IMR-90 (cell line): ENCODE results near the gene LRRC75B. TPM values are rescaled to one million over a fixed set of nuclear protein-coding genes. Genes with fewer than 3 reads are reported as not detected.

Experiments used
- ATAC-seq: fragments of 200-7000 bp; cut with Tn5 transposase; 2 replicates; pipeline ENCODE4 v1.9.1; 2020; ENCODE audit warnings: low read depth, mild to moderate bottlenecking, moderate library complexity
- BruUV-seq: library from RNA; stranded (reverse); fragments of 400-500 nt; replicated peaks from 2 replicates; lab custom pipeline; 2021; lab: Mats Ljungman, UMichigan
- CTCF ChIA-PET: fragments of 300-600 bp; formaldehyde crosslinking; extraction: SDS; loops from one replicate; lab custom pipeline; 2021; ENCODE audit warnings: antibody characterized with exemption; lab: Yijun Ruan, JAX
- POLR2A ChIA-PET: fragments of 300-600 bp; sonication (Branson Sonifier 250); formaldehyde crosslinking; loops from one replicate; lab custom pipeline; 2022; ENCODE audit warnings: antibody characterized with exemption; ENCODE audit not compliant: unreplicated experiment; lab: Charles Lee
- DNase-seq: peaks from one replicate; pipeline ENCODE4 v3.0.0; 2013
- H2AFZ ChIP-seq: replicated peaks from 2 replicates; pipeline ENCODE3; 2013; ENCODE audit warnings: low read length, mild to moderate bottlenecking; ENCODE audit not compliant: poor library complexity
- H2AK5ac ChIP-seq: 2 replicates; pipeline ENCODE4 v1.6.1; 2013; ENCODE audit warnings: low read depth, low read length, inconsistent platforms
- H2AK9ac ChIP-seq: replicated peaks from 2 replicates; pipeline ENCODE3; 2013; ENCODE audit warnings: mild to moderate bottlenecking, low read depth, low read length, moderate library complexity; ENCODE audit not compliant: poor library complexity
- H2BK120ac ChIP-seq: 2 replicates; pipeline ENCODE4 v1.6.1; 2013; ENCODE audit warnings: low read depth, low read length, inconsistent platforms
- H2BK15ac ChIP-seq: 3 replicates; pipeline ENCODE4 v1.6.1; 2013; ENCODE audit warnings: low read depth, low read length, inconsistent platforms
- H2BK20ac ChIP-seq: 2 replicates; pipeline ENCODE4 v1.6.1; 2013; ENCODE audit warnings: low read depth, mild to moderate bottlenecking, inconsistent platforms, low read length, moderate library complexity
- H2BK5ac ChIP-seq: 2 replicates; pipeline ENCODE4 v1.6.1; 2013; ENCODE audit warnings: mild to moderate bottlenecking, low read depth, low read length, inconsistent platforms; ENCODE audit not compliant: poor library complexity, severe bottlenecking
- H3K14ac ChIP-seq: replicated peaks from 2 replicates; pipeline ENCODE4 v1.6.1; 2013; ENCODE audit warnings: low read depth, low read length, inconsistent platforms
- H3K18ac ChIP-seq: 2 replicates; pipeline ENCODE4 v1.6.1; 2013; ENCODE audit warnings: low read depth, low read length, control low read depth
- H3K23ac ChIP-seq: 2 replicates; pipeline ENCODE4 v1.6.1; 2013; ENCODE audit warnings: low read depth, low read length, inconsistent platforms
- H3K27ac ChIP-seq: 2 replicates; pipeline ENCODE4 v1.5.1; 2013; ENCODE audit warnings: mild to moderate bottlenecking, control low read depth, low read length; ENCODE audit not compliant: insufficient read depth
- H3K27me3 ChIP-seq: 2 replicates; pipeline ENCODE4 v1.6.1; 2013; ENCODE audit warnings: low read length; ENCODE audit not compliant: control insufficient read depth, insufficient read depth
- H3K36me3 ChIP-seq: 2 replicates; pipeline ENCODE4 v1.6.1; 2013; ENCODE audit warnings: low read length, mixed read lengths; ENCODE audit not compliant: control insufficient read depth, insufficient read depth
- H3K4ac ChIP-seq: 2 replicates; pipeline ENCODE4 v1.6.1; 2013; ENCODE audit warnings: low read depth, low read length, inconsistent platforms
- H3K4me1 ChIP-seq: 2 replicates; pipeline ENCODE4 v1.6.1; 2013; ENCODE audit warnings: low read length, mixed read lengths; ENCODE audit not compliant: control insufficient read depth, insufficient read depth
- H3K4me2 ChIP-seq: 2 replicates; pipeline ENCODE4 v1.6.1; 2013; ENCODE audit warnings: low read depth, mild to moderate bottlenecking, control low read depth, low read length, moderate library complexity
- H3K4me3 ChIP-seq: 2 replicates; pipeline ENCODE4 v1.5.1; 2013; ENCODE audit warnings: low read depth, mild to moderate bottlenecking, control low read depth, low read length, moderate library complexity; ENCODE audit not compliant: insufficient read depth
- H3K56ac ChIP-seq: 2 replicates; pipeline ENCODE4 v1.6.1; 2013; ENCODE audit warnings: low read length, inconsistent platforms; ENCODE audit not compliant: insufficient read depth; ENCODE audit errors: extremely low read depth
- H3K79me1 ChIP-seq, 2 experiments: 2 replicates each; pipeline ENCODE4 v1.6.1; 2013; ENCODE audit warnings: low read length in 2 of 2, inconsistent platforms in 1 of 2, low read depth in 1 of 2
- H3K9ac ChIP-seq: 2 replicates; pipeline ENCODE4 v1.6.1; 2013; ENCODE audit warnings: low read depth, low read length, control low read depth
- H3K9me1 ChIP-seq: 2 replicates; pipeline ENCODE4 v1.6.1; 2013; ENCODE audit warnings: low read length, inconsistent platforms; ENCODE audit not compliant: insufficient read depth
- H3K9me3 ChIP-seq: 2 replicates; pipeline ENCODE4 v1.6.1; 2013; ENCODE audit warnings: low read length; ENCODE audit not compliant: control insufficient read depth, insufficient read depth
- H4K20me1 ChIP-seq: 2 replicates; pipeline ENCODE4 v1.6.1; 2013; ENCODE audit warnings: low read length, inconsistent platforms; ENCODE audit not compliant: insufficient read depth
- H4K5ac ChIP-seq: 2 replicates; pipeline ENCODE4 v1.6.1; 2013; ENCODE audit warnings: mild to moderate bottlenecking, low read depth, low read length, control low read depth
- H4K8ac ChIP-seq, 2 experiments: 2 replicates each; pipeline ENCODE4 v1.6.1; 2013; ENCODE audit warnings: low read depth in 2 of 2, low read length in 2 of 2, control low read depth in 1 of 2, inconsistent platforms in 1 of 2
- H4K91ac ChIP-seq: 2 replicates; pipeline ENCODE4 v1.6.1; 2013; ENCODE audit warnings: low read depth, low read length, inconsistent platforms; ENCODE audit not compliant: insufficient read depth
- ELK1 ChIP-seq: fragments of 150-350 bp; IDR thresholded peaks from 2 replicates; pipeline ENCODE4 v1.6.1; 2016; ENCODE audit warnings: low read depth, mild to moderate bottlenecking, low read length, moderate library complexity, borderline replicate concordance
- FOS ChIP-seq: fragments of 150-350 bp; IDR thresholded peaks from 2 replicates; pipeline ENCODE4 v1.6.1; 2016; ENCODE audit warnings: low read depth, low read length
- MAFK ChIP-seq: IDR thresholded peaks from 2 replicates; pipeline ENCODE4 v1.6.1; 2012; ENCODE audit warnings: low read depth, low read length, improper control_type of control experiment
- MAZ ChIP-seq: IDR thresholded peaks from 2 replicates; pipeline ENCODE4 v1.6.1; 2012; ENCODE audit warnings: low read depth, mild to moderate bottlenecking, low read length, improper control_type of control experiment, moderate library complexity, borderline replicate concordance
- NFE2L2 ChIP-seq: fragments of 150-350 bp; IDR thresholded peaks from 2 replicates; pipeline ENCODE4 v1.6.1; 2016; ENCODE audit warnings: low read depth, mild to moderate bottlenecking, low read length
- RAD21 ChIP-seq: IDR thresholded peaks from 2 replicates; pipeline ENCODE4 v1.6.1; 2012; ENCODE audit warnings: low read length, improper control_type of control experiment
- RFX5 ChIP-seq: IDR thresholded peaks from 2 replicates; pipeline ENCODE4 v1.8.0; 2012; ENCODE audit warnings: low read depth, mild to moderate bottlenecking, low read length, moderate library complexity
- SMC3 ChIP-seq: fragments of 150-350 bp; IDR thresholded peaks from 2 replicates; pipeline ENCODE4 v1.6.1; 2016; ENCODE audit warnings: low read depth, mild to moderate bottlenecking, antibody characterized with exemption, low read length, moderate library complexity
- WGBS, 2 experiments: methylation state at CpG; one replicate each; pipeline versions ENCODE4 v1.1.5 to v1.1.7; 2013; ENCODE audit warnings: missing lambda C conversion rate in 2 of 2; ENCODE audit not compliant: insufficient read length in 1 of 2; ENCODE audit errors: extremely low coverage in 2 of 2; 5-methylcytosine and 5-hydroxymethylcytosine counted together
- dilution Hi-C: fragments of 300-500 bp; cut with HindIII; formaldehyde crosslinking; loops from one replicate; pipeline ENCODE4 v1.14.3; 2018; ENCODE audit warnings: low sequenced_read_pairs; ENCODE audit not compliant: unreplicated experiment
- in situ Hi-C: fragments of 300-500 bp; cut with MboI; formaldehyde crosslinking; loops from 3 replicates; pipeline ENCODE4 v1.14.3; 2019; ENCODE audit warnings: low sequenced_read_pairs, inconsistent platforms, mixed read lengths
- intact Hi-C: fragments of 100-400 bp; cut with micrococcal nuclease; formaldehyde crosslinking; loops from 2 replicates; pipeline ENCODE4 v1.10.0; 2022
- polyA plus RNA-seq, 3 experiments: library from polyadenylated mRNA; depleted of rRNA; stranded (reverse); fragments of >200 nt; gene quantifications; 2 replicates each; pipeline ENCODE4 v1.2.3, GENCODE V29; 2012; ENCODE audit warnings: low replicate concordance in 1 of 3
- total RNA-seq: library from RNA; depleted of rRNA; stranded (reverse); fragments of >200 nt; gene quantifications from 2 replicates; pipeline ENCODE4 v1.2.3, GENCODE V29; 2012

Gene LRRC75B
- total and polyA plus RNA-seq, 2 of the 4 experiments (the other 2 are of a cell fraction) = 1.6 to 10.7 TPM

- no peak overlapping the region for H2AK9ac ChIP-seq
- intact Hi-C loops = no loop called here
- no peak overlapping the region for H2BK5ac ChIP-seq
- no peaks in the 10 kb centered on the region; the same call in 1 of the 2 replicates for H3K4me1 ChIP-seq
- H2BK20ac ChIP-seq = no peak overlapping the region
- peaks cover 27 to 44% of the 10 kb centered on the region in 2 experiments for H3K79me1 ChIP-seq
- ChIA-PET CTCF (interaction anchor here (0.6 kb wide), 1 partner anchor 26 kb away, joined by 3 read pairs; no protein-coding TSS in a partner anchor), POLR2A (no interaction called here)
- H3K18ac ChIP-seq = no peak overlapping the region
- H4K8ac ChIP-seq = no peak overlapping the region
- no peak overlapping the region for H3K4ac ChIP-seq
- BruUV-seq = no TSS peak
- 100% methylated on average over 1 of the region's 7 CpGs; no CpG with 5 or more reads in 1 of the 2 experiments for WGBS, 2 experiments
- H3K9me3 ChIP-seq = no peaks in the 10 kb centered on the region
- no peak overlapping the region for H3K4me3 ChIP-seq
- no peak overlapping the region for H3K27ac ChIP-seq
- no peak overlapping the region for H3K14ac ChIP-seq
- peaks cover 50% of the 10 kb centered on the region for H3K36me3 ChIP-seq
- no peak overlapping the region for H3K23ac ChIP-seq
- dilution Hi-C loops = no loop called here
- TF ChIP-seq RFX5 (no peak), SMC3 (no peak), ELK1 (no peak), FOS (no peak), RAD21 (no peak), MAZ (no peak), MAFK (no peak), NFE2L2 (no peak)
- no peak overlapping the region for H2BK120ac ChIP-seq
- H3K4me2 ChIP-seq = no peak overlapping the region
- ATAC-seq (no peak), DNase-seq (no peak)
- no peak overlapping the region for H2AFZ ChIP-seq
- no peak overlapping the region for H4K5ac ChIP-seq
- no peak overlapping the region for H4K91ac ChIP-seq
- no peak overlapping the region for H2AK5ac ChIP-seq
- H3K27me3 ChIP-seq = no peaks in the 10 kb centered on the region
- in situ Hi-C loops = no loop called here
- peaks cover 20% of the 10 kb centered on the region for H4K20me1 ChIP-seq
- H3K9me1 ChIP-seq = 0 out of 2 replicates have a peak, but pooled peaks cover 7% of the 10 kb centered on the region
- no peak overlapping the region for H3K9ac ChIP-seq
- H3K56ac ChIP-seq = no peak overlapping the region
- H2BK15ac ChIP-seq = no peak overlapping the region
Measured at GRCh38 chr22:24571266-24571665, 21.6 kb downstream of the LRRC75B start.
